ENCODE measurements around the gene PXDN.

PXDN gene

GRCh38 chr2:1606421-1607235 is 137.7 kb downstream of the PXDN start:
- TF ChIP-seq EGR2 (tag by site-specific recombination; IDR thresholded peaks at IDR 0.05; ENCODE audit: low read depth) (peak; percentile 37; the same call in 1 of the 2 replicates), ZNF747 (tag by site-specific recombination; IDR thresholded peaks at IDR 0.05) (no peak)
- POLR2A ChIA-PET, result no interaction called here

GRCh38 chr2:1606046-1606400 is 138.3 kb downstream of the PXDN start:
- TF ChIP-seq YY2 (tag by site-specific recombination; IDR thresholded peaks at IDR 0.05), result no peak
- no peak for TF ChIP-seq SP7 (tag by site-specific recombination; IDR thresholded peaks at IDR 0.05)
- no peak for TF ChIP-seq ZNF169 (tag by site-specific recombination; IDR thresholded peaks at IDR 0.05)
- TF ChIP-seq HOXC10 (CRISPR knock-in tag; IDR thresholded peaks at IDR 0.05), result no peak
- no peak for TF ChIP-seq ZNF488 (tag by site-specific recombination; IDR thresholded peaks at IDR 0.05)
- no peak for TF ChIP-seq ZNF645 (tag by site-specific recombination; IDR thresholded peaks at IDR 0.05)
- TF ChIP-seq ZNF558 (tag by site-specific recombination; IDR thresholded peaks at IDR 0.05), result no peak
- no peak for TF ChIP-seq MEIS1 (CRISPR knock-in tag; IDR thresholded peaks at IDR 0.05; ENCODE audit: borderline replicate concordance)
- TF ChIP-seq PRDM2 (tag by site-specific recombination; IDR thresholded peaks at IDR 0.05; ENCODE audit: borderline replicate concordance), result no peak
- no peak for TF ChIP-seq ZNF555 (tag by site-specific recombination; conservative IDR thresholded peaks at IDR 0.05)
- TF ChIP-seq ZNF791 (tag by site-specific recombination; IDR thresholded peaks at IDR 0.05), result no peak
- TF ChIP-seq ZNF529 (tag by site-specific recombination; IDR thresholded peaks at IDR 0.05; ENCODE audit: insufficient replicate concordance), result no peak
- TF ChIP-seq ZNF350 (tag by site-specific recombination; IDR thresholded peaks at IDR 0.05), result no peak
- TF ChIP-seq PATZ1 (tag by site-specific recombination; IDR thresholded peaks at IDR 0.05), result no peak
- no peak for TF ChIP-seq ZEB2 (tag by site-specific recombination; IDR thresholded peaks at IDR 0.05)
- TF ChIP-seq KLF10 (tag by site-specific recombination; IDR thresholded peaks at IDR 0.05), result no peak
- no peak for TF ChIP-seq OSR2 (tag by site-specific recombination; IDR thresholded peaks at IDR 0.05)
- TF ChIP-seq ZNF202 (tag by site-specific recombination; IDR thresholded peaks at IDR 0.05; ENCODE audit: borderline replicate concordance), result no peak
- TF ChIP-seq ZNF335 (tag by site-specific recombination; conservative IDR thresholded peaks at IDR 0.05), result no peak
- ChIA-PET POLR2A (no interaction called here), CTCF (no interaction called here)
- H3K4me3 ChIP-seq (ENCODE audit: low read depth, low read length), result no peak overlapping the region
- no peaks in the 10 kb centered on the region for H3K9me3 ChIP-seq (ENCODE audit: control insufficient read depth, insufficient read depth, low read depth, low read length)
- H3K4me1 ChIP-seq (ENCODE audit: control insufficient read depth, insufficient read depth, low read length), result no peaks in the 10 kb centered on the region
- no peak overlapping the region for H3K27ac ChIP-seq (ENCODE audit: extremely low read depth, low read depth, low read length)
- no peaks in the 10 kb centered on the region for H3K36me3 ChIP-seq (ENCODE audit: control insufficient read depth in 2 of 2, insufficient read depth in 1 of 2, low read length in 2 of 2)

More at GRCh38 chr2:1606421-1607235, 137.7 kb downstream of the PXDN start:
- H3K4me3 ChIP-seq (ENCODE audit: low read depth, low read length), result no peak overlapping the region
- CTCF ChIA-PET, result no interaction called here
- H3K36me3 ChIP-seq (ENCODE audit: control insufficient read depth in 2 of 2, insufficient read depth in 1 of 2, low read length in 2 of 2), result no peaks in the 10 kb centered on the region
- H3K27ac ChIP-seq (ENCODE audit: extremely low read depth, low read depth, low read length), result no peak overlapping the region
- H3K4me1 ChIP-seq (ENCODE audit: control insufficient read depth, insufficient read depth, low read length), result no peaks in the 10 kb centered on the region
- no peaks in the 10 kb centered on the region for H3K9me3 ChIP-seq (ENCODE audit: control insufficient read depth, insufficient read depth, low read depth, low read length)

Data from HEK293 (cell line).